GM18858 (cell line): ENCODE measurements around the gene CTIF.
A peak's percentile ranks its signal among the peaks of the same experiment; 100 is the strongest.

Experiments
- ATAC-seq: cut with Tn5 transposase; IDR thresholded peaks from one replicate; pipeline ENCODE4 v1.9.1; 2021; ENCODE audit not compliant: unreplicated experiment

CTIF gene

GRCh38 chr18:48742304-48742703, 203.5 kb downstream of the CTIF start:
- ATAC-seq = no peak

GRCh38 chr18:48742706-48743475, 204.1 kb downstream of the CTIF start:
- no peak for ATAC-seq

DNA sequence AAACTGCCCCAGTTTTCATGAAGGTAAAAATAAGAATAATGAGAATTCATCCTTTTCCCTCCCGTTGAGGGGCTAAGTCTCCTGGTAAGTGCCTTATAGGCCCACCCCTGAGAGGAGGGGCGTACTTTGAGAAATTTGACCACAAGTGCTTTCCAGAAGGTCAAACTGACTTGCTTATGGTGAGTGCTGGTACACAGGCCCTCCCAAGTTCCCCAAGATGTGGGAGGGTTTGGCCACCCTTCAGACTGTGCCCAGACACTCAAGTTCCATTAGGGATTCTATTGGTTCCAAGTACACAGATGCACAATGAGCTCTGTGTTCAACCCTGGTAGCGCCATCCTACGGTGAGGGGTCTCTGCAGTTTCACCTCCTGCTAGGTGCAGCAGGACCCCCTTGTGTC, 205.1 kb downstream of the CTIF start:
- no peak for ATAC-seq

GRCh38 chr18:48745293-48745692, 206.5 kb downstream of the CTIF start:
- no peak for ATAC-seq

DNA sequence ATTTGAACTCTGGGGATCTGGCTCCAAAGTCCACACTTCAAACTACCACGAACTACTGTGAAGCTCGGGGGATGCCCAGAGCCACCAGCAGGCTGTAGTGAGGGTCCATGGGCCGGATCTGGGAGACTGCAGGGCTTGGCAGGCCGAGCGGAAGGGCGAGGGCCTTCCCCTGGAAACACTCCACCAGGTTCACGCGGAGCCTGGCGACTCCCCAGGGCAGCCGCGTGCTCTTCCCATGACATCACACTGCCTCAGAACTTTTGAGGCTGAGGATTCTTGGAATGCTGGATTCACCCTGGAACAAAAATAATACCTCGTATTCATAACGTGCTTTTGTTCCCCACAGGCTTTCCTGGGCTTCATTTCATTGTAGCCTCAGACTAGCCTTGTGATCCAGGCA, 210.9 kb downstream of the CTIF start:
- ATAC-seq = no peak

- ATAC-seq = no peak
Observed at GRCh38 chr18:48750485-48751175, 211.8 kb downstream of the CTIF start.

GRCh38 chr18:48751727-48752468, 213.1 kb downstream of the CTIF start:
- no peak for ATAC-seq

DNA sequence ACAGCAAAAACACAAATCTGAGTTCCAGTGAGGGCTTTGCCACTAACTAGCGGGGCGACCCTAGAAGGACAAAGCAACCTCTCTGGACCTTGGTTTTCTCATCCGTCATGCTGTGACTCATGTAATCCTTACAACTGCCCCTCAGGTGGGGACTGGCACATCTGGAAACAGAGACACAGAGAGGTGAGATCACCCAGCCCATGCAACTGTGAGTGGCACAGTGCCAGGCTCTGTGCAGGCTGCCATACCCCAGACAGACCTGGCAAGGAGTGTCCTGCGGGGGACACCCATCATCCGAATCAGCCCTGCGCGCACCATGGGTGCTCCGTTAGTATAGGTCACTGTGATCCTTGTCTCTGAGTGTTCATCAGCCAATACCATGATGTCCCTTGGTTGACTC, 213.6 kb downstream of the CTIF start:
- ATAC-seq = no peak

GRCh38 chr18:48752928-48753327, 214.1 kb downstream of the CTIF start:
- ATAC-seq = no peak

DNA sequence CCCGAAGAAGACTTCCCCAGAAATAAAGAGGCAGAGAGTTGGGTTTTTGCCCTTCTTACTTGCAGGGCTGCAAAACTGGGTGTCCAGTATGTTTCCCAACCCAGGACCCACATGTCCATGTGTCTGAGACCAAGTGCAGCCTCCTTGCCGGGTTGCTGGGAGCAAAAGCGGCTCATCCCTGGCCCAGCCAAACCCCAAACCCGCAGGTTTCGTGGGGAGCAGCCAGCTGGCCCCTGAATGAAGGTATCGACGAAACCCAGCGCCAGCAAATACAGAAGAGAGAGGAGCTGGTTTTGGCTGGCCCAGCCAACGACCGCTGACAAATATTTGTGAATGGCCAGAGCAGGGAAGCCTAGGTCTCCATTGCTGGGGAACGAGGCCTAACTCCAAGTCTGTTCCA, 214.9 kb downstream of the CTIF start:
- no peak for ATAC-seq

GRCh38 chr18:48754559-48754958, 215.7 kb downstream of the CTIF start:
- ATAC-seq = no peak

- ATAC-seq = peak; percentile 38
Observed at GRCh38 chr18:48754993-48755473, 216.2 kb downstream of the CTIF start.

DNA sequence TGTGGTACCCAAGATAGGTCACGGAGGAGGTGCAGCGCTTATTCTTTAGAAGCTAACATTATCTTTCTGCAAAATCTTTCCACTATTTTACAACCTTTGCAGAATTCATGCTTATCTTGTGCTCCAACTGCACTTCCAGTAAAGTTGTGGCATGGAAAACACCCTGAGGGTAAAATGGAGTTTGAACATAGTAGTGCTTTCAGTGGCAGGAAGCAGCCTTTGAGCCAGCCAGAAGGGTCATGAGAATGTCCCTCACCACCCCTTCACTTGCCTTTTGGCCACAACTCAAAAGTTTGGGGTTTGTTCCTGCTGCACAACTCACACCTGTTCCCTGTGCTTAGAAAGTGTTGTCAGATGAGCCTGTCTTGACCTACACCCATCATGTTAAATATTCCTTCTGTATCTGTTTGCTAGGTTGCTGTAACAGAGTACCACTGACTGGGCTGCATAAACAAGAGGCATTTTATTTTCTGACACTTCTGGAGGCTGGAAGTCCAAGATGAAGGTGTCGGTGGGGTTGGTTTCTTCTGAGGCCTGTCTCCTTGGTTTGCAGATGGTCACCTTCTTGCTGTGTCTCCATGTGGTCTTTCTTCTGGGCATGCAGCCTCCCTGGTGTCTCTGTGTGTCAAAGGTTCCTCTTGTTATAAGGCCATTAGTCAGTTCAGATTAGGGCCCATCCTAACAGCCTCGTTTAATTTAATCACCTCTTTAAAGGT, 217.8 kb downstream of the CTIF start:
- ATAC-seq = no peak

DNA sequence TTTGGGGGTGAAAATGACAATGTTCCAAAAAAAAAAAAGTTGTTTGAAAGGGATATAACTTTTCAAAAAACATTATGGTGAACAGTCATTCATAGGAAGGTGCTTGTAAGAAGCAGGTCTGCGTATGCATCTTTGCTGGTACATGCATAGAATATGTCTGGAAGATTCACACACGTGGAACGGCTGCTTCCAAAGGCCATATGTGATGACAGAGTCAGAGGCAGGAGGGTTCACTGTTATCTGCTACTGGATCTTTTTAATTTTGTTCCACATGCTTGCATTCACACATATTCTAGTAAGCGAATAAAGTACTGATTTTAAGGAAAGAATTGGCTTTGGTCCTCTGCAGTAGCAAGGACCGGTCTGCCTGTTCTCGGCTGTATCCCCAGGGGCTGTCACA, 218.5 kb downstream of the CTIF start:
- ATAC-seq = no peak

DNA sequence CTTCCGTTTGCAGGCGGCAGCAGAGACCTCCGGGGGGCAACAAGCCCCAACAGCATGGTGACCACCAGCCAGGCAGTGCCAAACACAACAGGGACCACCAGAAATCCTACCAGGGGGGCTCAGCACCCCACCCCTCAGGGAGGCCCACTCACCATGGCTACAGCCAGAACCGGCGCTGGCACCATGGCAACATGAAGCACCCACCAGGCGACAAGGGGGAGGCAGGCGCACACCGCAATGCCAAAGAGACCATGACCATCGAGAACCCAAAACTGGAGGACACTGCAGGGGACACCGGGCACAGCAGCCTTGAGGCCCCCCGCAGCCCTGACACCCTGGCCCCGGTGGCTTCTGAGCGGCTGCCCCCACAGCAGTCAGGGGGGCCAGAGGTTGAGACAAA, 219.1 kb downstream of the CTIF start:
- no peak for ATAC-seq

- no peak for ATAC-seq
Observed at GRCh38 chr18:48761582-48761981, 222.8 kb downstream of the CTIF start.

- ATAC-seq = no peak
Observed at GRCh38 chr18:48762022-48762421, 223.2 kb downstream of the CTIF start.

DNA sequence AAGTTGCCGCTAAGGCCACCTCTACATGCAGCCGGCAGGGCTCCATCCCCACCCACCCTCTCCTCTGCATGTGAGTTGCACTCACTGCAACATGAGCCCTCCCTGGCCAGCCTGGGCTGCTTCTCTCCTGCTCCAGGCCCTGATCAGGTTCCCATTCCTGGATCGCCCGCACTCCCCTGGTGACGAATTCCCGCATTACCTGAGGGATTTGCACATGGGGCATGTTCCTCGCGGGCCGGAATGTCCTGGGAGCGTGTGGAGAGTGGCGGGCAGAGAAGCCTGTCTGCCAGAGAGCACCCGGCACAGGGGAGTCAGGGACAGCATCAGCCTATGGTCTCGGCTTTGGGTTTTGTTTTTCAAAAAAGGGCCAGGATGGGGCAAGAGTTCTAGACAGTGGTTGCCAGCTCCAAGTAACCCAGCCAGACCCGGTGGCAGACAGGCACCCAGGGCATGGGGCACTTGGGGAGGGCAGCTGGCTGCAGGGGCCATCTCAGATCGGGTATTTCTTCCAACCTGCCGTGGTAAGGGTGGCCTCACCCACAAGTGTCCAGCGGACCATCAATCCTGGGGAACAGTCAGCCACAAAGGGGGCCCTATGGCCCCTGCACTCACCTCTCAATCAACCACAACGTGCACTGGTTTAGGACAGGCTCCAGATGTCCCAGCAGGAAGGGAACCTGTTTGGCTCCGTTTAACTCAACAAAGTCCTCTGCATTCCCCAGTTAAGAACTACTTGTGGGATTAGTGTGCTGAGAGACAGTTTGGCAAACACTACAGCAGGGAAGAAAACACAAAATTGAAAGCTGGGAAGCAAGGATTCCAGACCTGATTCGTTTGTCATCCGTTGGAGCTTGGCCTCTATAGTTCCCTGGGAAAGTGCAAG, 224.2 kb downstream of the CTIF start:
- no peak for ATAC-seq

GRCh38 chr18:48763719-48764100, 224.9 kb downstream of the CTIF start:
- ATAC-seq = no peak

GRCh38 chr18:48765053-48765452, 226.2 kb downstream of the CTIF start:
- no peak for ATAC-seq
